GM12878 (cell line): ENCODE data around the gene ACTR10. TPM values are rescaled to one million over a fixed set of nuclear protein-coding genes. Genes with fewer than 3 reads are reported as not detected.
A peak's percentile ranks its signal among the peaks of the same experiment; 100 is the strongest.
"Not testable (repeated sequence)": the region's sequence is repeated elsewhere in the genome, so short reads cannot be mapped to it uniquely, and the experiment has no call there.

Experiments
- ATAC-seq: fragments of 200-7000 bp; cut with Tn5 transposase; 3 replicates; pipeline ENCODE4 v1.9.1; 2020; ENCODE audit warnings: mild to moderate bottlenecking, moderate library complexity
- BruUV-seq: library from RNA; stranded (reverse); fragments of 400-500 nt; replicated peaks from 2 replicates; lab custom pipeline; 2021; lab: Mats Ljungman, UMichigan
- CTCF ChIA-PET: fragments of 300-600 bp; sonication (Branson Sonifier 250); formaldehyde crosslinking; extraction: SDS; loops from one replicate; lab custom pipeline; 2021; ENCODE audit warnings: inconsistent platforms; lab: Yijun Ruan, JAX
- POLR2A ChIA-PET: fragments of 350-600 bp; formaldehyde crosslinking; extraction: SDS; loops from one replicate; lab custom pipeline; 2021; ENCODE audit warnings: inconsistent platforms; lab: Charles Lee
- RAD21 ChIA-PET: fragments of 300-600 bp; sonication (Branson Sonifier 250); formaldehyde crosslinking; loops from one replicate; lab custom pipeline; 2023; ENCODE audit warnings: antibody characterized with exemption; ENCODE audit not compliant: unreplicated experiment; lab: Charles Lee
- SMC1A ChIA-PET: fragments of 300-600 bp; sonication (Branson Sonifier 250); formaldehyde crosslinking; loops from one replicate; lab custom pipeline; 2023; ENCODE audit not compliant: unreplicated experiment, uncharacterized antibody; lab: Charles Lee
- DNase-seq: peaks from one replicate; pipeline ENCODE4 v3.0.0-alpha.2; 2011; ENCODE audit warnings: low read depth, low spot score
- FAIRE-seq: peaks from 3 replicates; lab custom pipeline; 2011; peaks lifted over from hg19 to GRCh38; lab: Jason Lieb, UNC
- H2AFZ ChIP-seq: 2 replicates; pipeline ENCODE4 v1.6.0; 2011; ENCODE audit warnings: low read depth, low read length, control low read depth; ENCODE audit not compliant: control insufficient read depth
- H3K27ac ChIP-seq: 2 replicates; pipeline ENCODE4 v1.5.1; 2011; ENCODE audit warnings: control low read depth; ENCODE audit not compliant: control insufficient read depth, insufficient read depth
- H3K27me3 ChIP-seq, 2 experiments: replicated peaks in 1 of 2; 2 replicates each; pipeline versions ENCODE4 v1.6.0 to v1.6.1; 2011; ENCODE audit warnings: low read length in 1 of 2; ENCODE audit not compliant: control insufficient read depth in 2 of 2, insufficient read depth in 2 of 2
- H3K36me3 ChIP-seq, 2 experiments: 2 replicates each; pipeline ENCODE4 v1.5.1; 2011; ENCODE audit warnings: low read length in 1 of 2; ENCODE audit not compliant: control insufficient read depth in 2 of 2, insufficient read depth in 2 of 2
- H3K4me1 ChIP-seq: 2 replicates; pipeline ENCODE4 v1.6.1; 2011; ENCODE audit warnings: mild to moderate bottlenecking, low read length, moderate library complexity, mixed read lengths; ENCODE audit not compliant: control insufficient read depth, insufficient read depth
- H3K4me2 ChIP-seq: 2 replicates; pipeline ENCODE4 v1.6.0; 2011; ENCODE audit warnings: control low read depth; ENCODE audit not compliant: control insufficient read depth, insufficient read depth
- H3K4me3 ChIP-seq: fragments of 200-600 bp; sonication (generic); 2 replicates; pipeline ENCODE4 v1.5.1; 2016
- H3K79me2 ChIP-seq: 2 replicates; pipeline ENCODE4 v1.6.0; 2011; ENCODE audit warnings: low read length; ENCODE audit not compliant: control insufficient read depth, insufficient read depth
- H3K9ac ChIP-seq: 2 replicates; pipeline ENCODE4 v1.8.0; 2011; ENCODE audit warnings: low read length, control low read depth, mixed read lengths; ENCODE audit not compliant: control insufficient read depth, insufficient read depth
- H3K9me3 ChIP-seq: replicated peaks from 3 replicates; pipeline ENCODE4 v1.5.1; 2011; ENCODE audit warnings: mild to moderate bottlenecking, low read length; ENCODE audit not compliant: control insufficient read depth, insufficient read depth
- H4K20me1 ChIP-seq: 2 replicates; pipeline ENCODE4 v1.6.0; 2011; ENCODE audit not compliant: control insufficient read depth, insufficient read depth
- ESRRA ChIP-seq: IDR thresholded peaks from 2 replicates; pipeline ENCODE4 v1.6.1; 2012; ENCODE audit warnings: mild to moderate bottlenecking, low read length, improper control_type of control experiment
- FOS ChIP-seq: IDR thresholded peaks from 3 replicates; pipeline ENCODE4 v1.6.1; 2011; ENCODE audit warnings: borderline replicate concordance; ENCODE audit not compliant: insufficient read length; ENCODE audit errors: extremely low read depth
- HDAC2 ChIP-seq: fragments of 200-600 bp; sonication (generic); IDR thresholded peaks from 2 replicates; pipeline ENCODE4 v1.6.1; 2017
- TARDBP ChIP-seq: IDR thresholded peaks from 2 replicates; pipeline ENCODE4 v1.6.1; 2016; ENCODE audit warnings: borderline replicate concordance
- ZNF384 ChIP-seq: IDR thresholded peaks from 2 replicates; pipeline ENCODE4 v1.6.1; 2012; ENCODE audit warnings: low read depth, mild to moderate bottlenecking, low read length, improper control_type of control experiment, borderline replicate concordance
- whole genome bisulfite sequencing: methylation state at CpG from one replicate; pipeline ENCODE4 v1.1.6; 2016; ENCODE audit warnings: low lambda C conversion rate; ENCODE audit not compliant: insufficient replicate concordance, insufficient coverage; ENCODE audit errors: missing lambda C conversion rate; 5-methylcytosine and 5-hydroxymethylcytosine counted together
- in situ Hi-C: fragments of 300-500 bp; cut with MboI; formaldehyde crosslinking; loops from 9 replicates; pipeline ENCODE4 v1.14.3; 2018; ENCODE audit warnings: mixed read lengths
- intact Hi-C: fragments of 100-400 bp; cut with micrococcal nuclease; formaldehyde crosslinking; loops from one replicate; pipeline ENCODE4 v1.14.2; 2022; ENCODE audit not compliant: unreplicated experiment
- polyA plus RNA-seq, 11 experiments: library from polyadenylated mRNA; depleted of rRNA in 4 of 11; unstranded in 6 of 11; stranded (reverse) in 5 of 11; fragments of >200 nt; fragmentation: Nextera tagmentation in 4 of 11; fragmentation: Illumina TruSeq in 1 of 11; extraction: Ambion mirVana in 4 of 11; extraction: Trizol in 1 of 11; gene quantifications; 1 replicate in 1 of 11; 2 replicates in 10 of 11; pipeline versions ENCODE4 v1.2.1 to v1.2.3, GENCODE V29; 2011 to 2016; ENCODE audit warnings: inconsistent platforms in 2 of 11, missing spikeins in 2 of 11, low read depth in 1 of 11
- total RNA-seq, 4 experiments: library from RNA; depleted of rRNA in 3 of 4; stranded (reverse); fragments of >200 nt in 3 of 4; fragmentation: Illumina TruSeq in 1 of 4; extraction: Trizol in 1 of 4; gene quantifications; 2 replicates each; pipeline versions ENCODE4 v1.2.1 to v1.2.3, GENCODE V29; 2013 to 2021
- TF ChIP-seq, protein P1 (sequence below): fragments of 450-650 bp; formaldehyde crosslinking; IDR thresholded peaks from 2 replicates; pipeline ENCODE4 v1.4.0; 2022; ENCODE audit warnings: mild to moderate bottlenecking, moderate library complexity

The ACTR10 gene
- total and polyA plus RNA-seq, 10 of the 15 experiments (the other 5 are each of a cell fraction or from before 2014, with no cell fraction given): 26.0 to 74.3 (median 38.9) TPM

DNA sequence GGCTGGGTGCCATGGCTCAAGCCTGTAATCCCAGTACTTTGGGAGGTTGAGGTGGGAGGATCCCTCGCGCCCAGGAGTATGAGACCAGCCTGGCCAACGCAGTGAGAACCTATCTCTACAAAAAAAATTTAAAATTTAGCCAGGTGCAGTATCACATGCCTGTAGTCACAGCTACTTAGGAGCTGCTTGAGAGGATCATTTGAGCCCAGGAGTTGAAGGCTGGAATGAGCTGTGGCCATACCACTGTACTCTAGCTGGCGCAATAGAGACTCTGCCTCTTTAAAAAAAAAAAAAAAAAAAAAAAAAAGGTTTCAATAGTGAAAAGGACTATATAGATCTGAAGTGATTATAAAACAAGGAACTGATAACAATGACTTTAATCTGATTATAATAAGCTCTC is 58.2 kb downstream of the ACTR10 start:
- peak; percentile 64 for TF ChIP-seq ZNF384
- TF ChIP-seq, protein P1, sequence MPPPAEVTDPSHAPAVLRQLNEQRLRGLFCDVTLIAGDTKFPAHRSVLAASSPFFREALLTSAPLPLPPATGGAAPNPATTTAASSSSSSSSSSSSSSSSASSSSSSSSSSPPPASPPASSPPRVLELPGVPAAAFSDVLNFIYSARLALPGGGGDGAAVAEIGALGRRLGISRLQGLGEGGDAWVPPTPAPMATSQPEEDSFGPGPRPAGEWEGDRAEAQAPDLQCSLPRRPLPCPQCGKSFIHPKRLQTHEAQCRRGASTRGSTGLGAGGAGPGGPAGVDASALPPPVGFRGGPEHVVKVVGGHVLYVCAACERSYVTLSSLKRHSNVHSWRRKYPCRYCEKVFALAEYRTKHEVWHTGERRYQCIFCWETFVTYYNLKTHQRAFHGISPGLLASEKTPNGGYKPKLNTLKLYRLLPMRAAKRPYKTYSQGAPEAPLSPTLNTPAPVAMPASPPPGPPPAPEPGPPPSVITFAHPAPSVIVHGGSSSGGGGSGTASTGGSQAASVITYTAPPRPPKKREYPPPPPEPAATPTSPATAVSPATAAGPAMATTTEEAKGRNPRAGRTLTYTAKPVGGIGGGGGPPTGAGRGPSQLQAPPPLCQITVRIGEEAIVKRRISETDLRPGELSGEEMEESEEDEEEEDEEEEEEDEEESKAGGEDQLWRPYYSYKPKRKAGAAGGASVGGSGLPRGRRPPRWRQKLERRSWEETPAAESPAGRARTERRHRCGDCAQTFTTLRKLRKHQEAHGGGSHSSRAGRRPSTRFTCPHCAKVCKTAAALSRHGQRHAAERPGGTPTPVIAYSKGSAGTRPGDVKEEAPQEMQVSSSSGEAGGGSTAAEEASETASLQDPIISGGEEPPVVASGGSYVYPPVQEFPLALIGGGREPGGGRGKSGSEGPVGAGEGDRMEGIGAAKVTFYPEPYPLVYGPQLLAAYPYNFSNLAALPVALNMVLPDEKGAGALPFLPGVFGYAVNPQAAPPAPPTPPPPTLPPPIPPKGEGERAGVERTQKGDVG: no peak
- TF ChIP-seq ESRRA: no peak
- TF ChIP-seq FOS: no peak
- TF ChIP-seq HDAC2: no peak
- no peak for TF ChIP-seq TARDBP
- ChIA-PET POLR2A (interaction anchor here (0.6 to 1.0 kb wide), 3 partner anchors 11 to 55 kb away, joined by 3 to 5 read pairs (median 3); no protein-coding TSS in a partner anchor), RAD21 (interaction anchor here (1.1 kb wide), 1 partner anchor 40 kb away, joined by 5 read pairs; the partner anchor contains the start of gene ARID4A), CTCF (interaction anchor here (0.5 to 1.4 kb wide), 3 partner anchors 9 to 172 kb away, joined by 3 read pairs; no protein-coding TSS in a partner anchor), SMC1A (interaction anchor here (0.8 to 1.9 kb wide), 4 partner anchors 10 to 16 kb away, joined by 3 to 12 read pairs (median 3); no protein-coding TSS in a partner anchor)
- Histone ChIP-seq H3K4me1 (no peaks in the 10 kb centered on the region), H3K4me3 (no peak overlapping the region), H3K9me3 (no peaks in the 10 kb centered on the region), H3K36me3 (peaks cover 7 to 36% of the 10 kb centered on the region in 2 experiments), H4K20me1 (no peaks in the 10 kb centered on the region), H3K79me2 (peaks cover 7% of the 10 kb centered on the region), H3K9ac (no peak overlapping the region), H2AFZ (no peak overlapping the region), H3K27ac (no peak overlapping the region), H3K4me2 (no peak overlapping the region), H3K27me3 (no peaks in the 10 kb centered on the region)
- intact Hi-C loops (no loop called here), in situ Hi-C loops (no loop called here)
- peak; percentile 31; the same call in 1 of the 3 replicates for ATAC-seq
- 99% methylated on average over 4 of the region's 4 CpGs for WGBS
- FAIRE-seq: no peak
- no TSS peak for BruUV-seq
- no peak for DNase-seq

DNA sequence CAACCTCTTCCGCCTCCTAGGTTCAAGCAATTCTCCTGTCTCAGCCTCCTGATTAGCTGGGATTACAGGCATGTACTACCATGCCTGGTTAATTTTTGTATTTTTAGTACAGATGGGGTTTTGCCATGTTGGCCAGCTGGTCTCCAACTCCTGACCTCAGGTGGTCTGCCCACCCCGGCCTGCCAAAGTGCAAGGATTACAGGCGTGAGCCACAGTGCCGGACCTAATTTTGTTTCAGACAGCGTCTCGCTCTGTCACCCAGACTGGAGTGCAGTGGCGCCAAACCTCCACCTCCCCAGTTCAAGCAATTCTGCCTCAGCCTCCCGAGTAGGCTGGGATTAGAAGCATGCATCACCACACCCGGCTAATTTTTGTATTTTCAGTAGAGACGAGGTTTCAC is 62.1 kb downstream of the ACTR10 start:
- in situ Hi-C loops, POLR2A ChIA-PET, H3K9me3 ChIP-seq, H3K4me3 ChIP-seq, H3K79me2 ChIP-seq, H3K4me1 ChIP-seq, CTCF ChIA-PET, H3K27ac ChIP-seq, H3K27me3 ChIP-seq, BruUV-seq, H3K9ac ChIP-seq, H2AFZ ChIP-seq, FAIRE-seq, H4K20me1 ChIP-seq, ATAC-seq, intact Hi-C loops, H3K4me2 ChIP-seq, DNase-seq, RAD21 ChIA-PET: not testable (repeated sequence)
- 96% methylated on average over 10 of the region's 10 CpGs for WGBS
- H3K36me3 ChIP-seq: peaks cover 11 to 39% of the 10 kb centered on the region in 2 experiments
- SMC1A ChIA-PET: interaction anchor here (1.1 kb wide), 1 partner anchor 16 kb away, joined by 3 read pairs; no protein-coding TSS in a partner anchor
